Measurements from ENCODE around the gene NPTN. TPM values are rescaled to one million over a fixed set of nuclear protein-coding genes. Genes with fewer than 3 reads are reported as not detected.

The NPTN gene
- total RNA-seq, 1 donor: 146 TPM

DNA sequence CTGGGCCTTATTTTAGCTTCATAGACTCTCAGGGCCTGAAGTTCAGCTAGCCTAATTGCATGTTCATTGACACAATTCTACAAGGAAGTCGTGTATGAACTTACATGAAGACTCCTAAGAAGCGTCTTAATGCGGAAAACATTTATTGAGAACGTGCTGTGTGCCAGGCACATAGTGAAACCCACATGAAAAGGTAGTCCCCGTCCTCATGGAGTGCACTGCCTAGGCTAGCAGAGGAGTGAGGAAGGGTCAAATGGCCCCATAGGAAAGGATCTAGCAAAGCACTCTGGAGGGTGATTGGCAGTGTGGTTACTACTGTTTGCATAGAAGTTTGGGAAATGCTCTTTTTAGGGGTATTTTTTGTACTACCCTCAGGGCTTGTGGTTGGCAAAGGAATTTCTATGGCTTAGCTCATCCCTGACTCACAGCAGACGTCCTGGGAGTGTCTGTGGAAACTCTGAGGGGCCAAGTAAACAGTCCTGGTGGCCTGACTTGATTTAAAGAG lies 854 bp upstream of the NPTN start:
- TF ChIP-seq, protein P1, sequence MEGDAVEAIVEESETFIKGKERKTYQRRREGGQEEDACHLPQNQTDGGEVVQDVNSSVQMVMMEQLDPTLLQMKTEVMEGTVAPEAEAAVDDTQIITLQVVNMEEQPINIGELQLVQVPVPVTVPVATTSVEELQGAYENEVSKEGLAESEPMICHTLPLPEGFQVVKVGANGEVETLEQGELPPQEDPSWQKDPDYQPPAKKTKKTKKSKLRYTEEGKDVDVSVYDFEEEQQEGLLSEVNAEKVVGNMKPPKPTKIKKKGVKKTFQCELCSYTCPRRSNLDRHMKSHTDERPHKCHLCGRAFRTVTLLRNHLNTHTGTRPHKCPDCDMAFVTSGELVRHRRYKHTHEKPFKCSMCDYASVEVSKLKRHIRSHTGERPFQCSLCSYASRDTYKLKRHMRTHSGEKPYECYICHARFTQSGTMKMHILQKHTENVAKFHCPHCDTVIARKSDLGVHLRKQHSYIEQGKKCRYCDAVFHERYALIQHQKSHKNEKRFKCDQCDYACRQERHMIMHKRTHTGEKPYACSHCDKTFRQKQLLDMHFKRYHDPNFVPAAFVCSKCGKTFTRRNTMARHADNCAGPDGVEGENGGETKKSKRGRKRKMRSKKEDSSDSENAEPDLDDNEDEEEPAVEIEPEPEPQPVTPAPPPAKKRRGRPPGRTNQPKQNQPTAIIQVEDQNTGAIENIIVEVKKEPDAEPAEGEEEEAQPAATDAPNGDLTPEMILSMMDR (IDR thresholded peaks at IDR 0.05; ENCODE audit: insufficient read depth, low read depth, low read length): no peak
- H3K4me3 ChIP-seq (ENCODE audit: low read depth, low read length): peak overlapping the region; percentile 51
- peak; percentile 98 for DNase-seq (ENCODE audit: low read depth)

- no peak for DNase-seq (ENCODE audit: low read depth)
- TF ChIP-seq, protein P1 (IDR thresholded peaks at IDR 0.05; ENCODE audit: insufficient read depth, low read depth, low read length): no peak
- H3K4me3 ChIP-seq (ENCODE audit: low read depth, low read length): peak overlapping the region; percentile 91
Observed at GRCh38 chr15:73632670-73633058, 525 bp downstream of the NPTN start.

- peak; percentile 71 for DNase-seq (ENCODE audit: low read depth)
- TF ChIP-seq, protein P1 (IDR thresholded peaks at IDR 0.05; ENCODE audit: insufficient read depth, low read depth, low read length): no peak
- peak overlapping the region; percentile 91 for H3K4me3 ChIP-seq (ENCODE audit: low read depth, low read length)
Observed at GRCh38 chr15:73631915-73632669, 1.1 kb downstream of the NPTN start.

- H3K4me3 ChIP-seq (ENCODE audit: low read depth, low read length): peak overlapping the region; percentile 91
- DNase-seq (ENCODE audit: low read depth): peak; percentile 34
- TF ChIP-seq, protein P1 (IDR thresholded peaks at IDR 0.05; ENCODE audit: insufficient read depth, low read depth, low read length): no peak
Observed at GRCh38 chr15:73630921-73631362, 2.2 kb downstream of the NPTN start.

DNA sequence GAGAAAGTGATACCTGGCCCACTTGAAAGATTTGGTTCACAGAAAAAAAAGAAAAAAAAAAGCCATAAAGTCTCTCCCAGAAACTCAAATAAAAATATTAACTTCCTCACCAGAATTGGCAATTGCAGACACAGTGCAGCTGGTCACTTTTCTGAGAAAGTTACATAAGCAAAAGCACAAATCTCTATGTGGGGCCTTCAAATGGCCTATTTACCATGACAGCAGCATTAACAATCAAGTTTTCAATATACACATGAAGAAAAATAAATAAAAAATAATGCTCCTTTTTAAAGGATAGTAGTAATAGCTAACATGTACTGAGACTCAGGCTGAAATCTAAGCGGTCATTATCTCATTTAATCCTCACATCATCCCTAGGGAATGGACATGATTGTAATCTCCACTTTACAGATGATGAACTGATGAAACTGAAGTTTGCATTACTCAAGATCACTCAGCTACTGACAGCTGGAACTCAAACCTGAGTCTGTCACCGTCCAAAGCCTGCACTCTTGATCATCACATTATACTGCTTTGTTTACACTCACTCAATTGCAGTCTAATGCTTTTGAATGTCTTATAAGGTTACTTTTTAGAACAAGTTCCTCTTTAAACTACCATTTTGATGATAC lies 3.3 kb downstream of the NPTN start:
- TF ChIP-seq, protein P1 (IDR thresholded peaks at IDR 0.05; ENCODE audit: insufficient read depth, low read depth, low read length): no peak
- H3K4me3 ChIP-seq (ENCODE audit: low read depth, low read length): no peak overlapping the region
- DNase-seq (ENCODE audit: low read depth): no peak

- H3K4me3 ChIP-seq (ENCODE audit: low read depth, low read length): no peak overlapping the region
- DNase-seq (ENCODE audit: low read depth): peak; percentile 46
- TF ChIP-seq, protein P1 (IDR thresholded peaks at IDR 0.05; ENCODE audit: insufficient read depth, low read depth, low read length): no peak
Observed at GRCh38 chr15:73628976-73629797, 4.0 kb downstream of the NPTN start.
